Left renal pelvis (tissue), 4 donors: ENCODE results near the gene TFPI. TPM values are rescaled to one million over a fixed set of nuclear protein-coding genes. Genes with fewer than 3 reads are reported as not detected.
"Not testable (repeated sequence)": the region's sequence is repeated elsewhere in the genome, so short reads cannot be mapped to it uniquely, and the experiment has no call there.

ENCODE experiments used
- DNase-seq, 4 donors: peaks; one replicate each; pipeline ENCODE4 v3.0.0-alpha.2; 2013; ENCODE audit warnings: low read depth in 4 of 4, low spot score in 3 of 4
- polyA plus RNA-seq, 4 donors: library from polyadenylated mRNA; unstranded; fragments of 120-200 nt; gene quantifications; one replicate each; pipeline ENCODE4 v1.2.1, GENCODE V29; 2013; ENCODE audit not compliant: insufficient read length in 4 of 4

TFPI gene
- polyA plus RNA-seq: 10 to 100 TPM; 20.6 to 52.7 (median 40.8) TPM

GRCh38 chr2:187554011-187554703, at the start of gene TFPI:
TFPI (minus strand) TSS chr2:187554435; CDS start chr2:187503768, 50,667 bp downstream.
- no peak for DNase-seq

DNA sequence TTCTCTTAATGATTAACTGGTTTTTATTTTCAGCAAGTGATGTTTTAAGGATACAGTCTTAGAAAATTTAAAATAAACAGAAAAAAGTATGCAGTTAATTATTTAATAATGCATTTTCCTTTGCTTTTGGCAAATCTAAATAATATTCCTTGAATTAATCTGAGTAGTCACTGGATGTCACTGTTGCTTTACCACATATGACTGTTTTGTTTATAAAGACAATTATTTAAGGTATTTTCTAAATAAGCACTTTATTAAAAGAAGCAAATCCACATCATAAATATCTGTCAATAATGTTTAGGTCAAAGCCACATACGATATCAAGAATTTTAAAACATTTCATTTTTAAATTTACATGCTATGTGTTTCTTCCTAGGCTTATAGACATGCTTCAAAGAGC, 40.6 kb upstream of the TFPI start:
- no peak for DNase-seq

GRCh38 chr2:187593697-187594096, 39.5 kb upstream of the TFPI start:
- no peak for DNase-seq

DNA sequence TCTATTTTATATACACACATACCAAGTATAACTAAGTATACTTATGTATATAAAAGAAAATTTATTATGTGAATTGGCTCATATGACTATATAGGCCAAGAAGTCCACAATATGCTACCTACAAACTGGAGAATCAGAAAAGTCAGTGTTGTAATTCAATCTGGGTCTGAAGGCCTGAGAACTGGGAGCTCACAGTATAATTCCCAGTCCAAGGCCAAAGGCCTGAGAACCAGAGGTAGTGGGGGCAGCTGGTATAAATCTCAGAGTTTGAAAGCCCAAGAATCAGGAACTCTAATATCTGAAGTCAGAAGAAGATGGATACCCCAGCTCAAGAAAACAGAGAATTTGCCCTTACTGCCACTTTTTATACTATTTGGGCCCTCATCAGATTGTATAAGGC, 38.9 kb upstream of the TFPI start:
- no peak for DNase-seq

- DNase-seq: no peak
Measured at GRCh38 chr2:187590175-187590574, 35.9 kb upstream of the TFPI start.

- no peak for DNase-seq
Measured at GRCh38 chr2:187586011-187586641, 31.9 kb upstream of the TFPI start.

DNA sequence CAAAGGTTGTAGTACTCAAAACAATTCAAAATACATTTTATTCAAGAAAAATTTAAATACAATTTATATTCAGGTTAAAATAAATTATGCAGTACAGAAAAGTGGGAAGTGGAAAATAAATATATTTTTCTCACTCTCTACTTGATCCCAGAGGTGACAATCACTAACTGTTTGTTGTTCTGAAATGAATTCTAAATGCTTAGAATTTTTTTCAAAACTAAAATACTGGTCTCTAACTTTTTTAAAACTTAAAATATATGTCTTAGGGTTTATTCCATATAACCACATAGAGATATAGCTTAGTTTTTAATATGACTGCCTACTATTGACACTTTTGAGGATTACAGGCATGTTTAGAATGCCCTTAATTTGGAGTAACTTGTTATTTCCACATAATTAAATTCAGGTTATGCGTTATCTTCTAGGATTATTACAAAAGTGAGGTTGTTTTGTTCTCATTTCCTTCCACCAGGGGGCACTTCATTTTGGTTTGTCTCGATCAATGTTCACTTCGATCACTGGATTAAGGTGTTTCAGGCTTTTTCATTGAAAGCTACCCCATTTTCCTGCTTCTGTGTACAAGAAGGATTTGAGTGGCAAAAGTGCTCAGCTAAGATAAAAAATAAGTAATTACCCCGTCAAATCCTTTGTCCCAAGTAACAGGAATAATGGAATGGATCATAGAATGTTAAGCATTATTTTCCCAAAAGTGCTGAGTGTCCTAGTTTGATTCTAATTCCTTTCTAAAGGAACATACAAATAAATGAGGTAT, 27.1 kb upstream of the TFPI start:
- DNase-seq: no peak

- DNase-seq: peak in 2 of 4 donors; percentile 41 to 43
Measured at GRCh38 chr2:187580462-187581124, 26.4 kb upstream of the TFPI start.

DNA sequence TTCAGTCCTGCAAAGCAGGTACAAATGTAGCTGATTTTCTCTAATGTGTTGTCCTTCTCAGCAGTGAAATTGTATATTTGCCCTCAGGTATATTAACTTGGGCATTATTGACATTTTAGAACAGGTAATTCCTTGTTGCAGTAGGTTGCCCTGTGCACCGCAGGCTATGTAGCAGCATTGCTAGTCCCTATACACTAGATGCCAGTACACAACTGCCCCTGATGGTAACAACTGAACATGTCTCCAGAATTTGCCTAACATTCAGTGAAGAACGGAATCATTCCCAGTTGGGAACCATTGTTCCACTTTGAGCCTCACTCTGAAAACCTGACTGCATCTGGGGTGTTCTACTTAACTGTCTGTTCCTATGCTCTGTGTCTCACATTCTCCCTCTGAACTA, 23.1 kb upstream of the TFPI start:
- no peak for DNase-seq

GRCh38 chr2:187576906-187577305, 22.7 kb upstream of the TFPI start:
- no peak for DNase-seq

- no peak for DNase-seq
Measured at GRCh38 chr2:187575751-187576067, 21.5 kb upstream of the TFPI start.

GRCh38 chr2:187574969-187575750, 20.9 kb upstream of the TFPI start:
- DNase-seq: no peak

GRCh38 chr2:187573722-187574121, 19.5 kb upstream of the TFPI start:
- no peak for DNase-seq

DNA sequence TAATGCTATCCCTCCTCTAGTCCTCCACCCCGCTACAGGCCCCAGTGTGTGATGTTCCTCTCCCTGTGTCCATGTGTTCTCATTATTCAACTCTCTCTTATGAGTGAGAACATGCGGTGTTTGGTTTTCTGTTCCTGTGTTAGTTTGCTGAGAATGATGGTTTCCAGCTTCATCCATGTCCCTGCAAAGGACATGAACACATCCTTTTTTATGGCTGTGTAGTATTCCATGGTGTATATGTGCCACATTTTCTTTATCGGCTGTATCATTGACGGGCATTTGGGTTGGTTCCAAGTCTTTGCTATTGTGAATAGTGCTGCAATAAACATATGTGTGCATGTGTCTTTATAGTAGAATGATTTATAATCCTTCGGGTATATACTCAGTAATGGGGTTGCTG, 17.8 kb upstream of the TFPI start:
- DNase-seq: not testable (repeated sequence)

GRCh38 chr2:187569571-187569970, 15.3 kb upstream of the TFPI start:
- no peak for DNase-seq

GRCh38 chr2:187569042-187569441, 14.8 kb upstream of the TFPI start:
- DNase-seq: no peak

GRCh38 chr2:187567126-187567525, 12.9 kb upstream of the TFPI start:
- DNase-seq: no peak

GRCh38 chr2:187566712-187567111, 12.5 kb upstream of the TFPI start:
- DNase-seq: no peak

DNA sequence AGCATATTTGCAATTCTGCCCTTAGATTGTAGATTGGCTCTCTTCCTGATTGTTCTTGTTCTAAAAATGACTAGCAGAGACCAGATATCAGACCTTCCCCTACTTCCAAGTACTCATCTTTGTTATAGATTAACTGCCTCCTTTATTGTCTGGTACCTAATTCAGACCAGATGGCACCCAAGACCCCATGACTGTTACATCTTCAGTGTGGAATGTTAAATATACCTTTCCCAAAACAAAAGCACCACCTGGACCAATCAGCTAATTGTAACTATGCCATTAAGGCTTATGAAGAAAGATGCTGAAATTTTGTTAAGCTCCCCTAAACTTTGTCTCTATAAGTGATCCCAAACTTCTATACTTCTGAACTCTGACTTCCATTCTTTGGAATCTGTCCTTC, 12.0 kb upstream of the TFPI start:
- no peak for DNase-seq

DNA sequence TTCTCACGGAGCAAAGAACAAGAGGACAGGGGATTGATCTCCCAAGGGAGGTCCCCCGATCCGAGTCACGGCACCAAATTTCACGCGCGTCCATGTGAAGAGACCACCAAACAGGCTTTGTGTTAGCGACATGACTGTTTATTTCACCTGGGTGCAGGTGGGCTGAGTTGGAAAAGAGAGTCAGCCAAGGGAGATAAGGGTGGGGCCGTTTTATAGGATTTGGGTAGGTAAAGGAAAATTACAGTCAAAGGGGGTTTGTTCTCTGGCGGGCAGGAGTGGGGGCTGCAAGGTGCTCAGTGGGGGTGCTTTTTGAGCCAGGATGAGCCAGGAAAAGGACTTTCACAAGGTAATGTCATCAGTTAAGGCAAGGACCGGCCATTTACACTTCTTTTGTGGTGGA, 11.4 kb upstream of the TFPI start:
- DNase-seq: not testable (repeated sequence)
